ENCODE measurements around the gene VSIG10. TPM values are rescaled to one million over a fixed set of nuclear protein-coding genes. Genes with fewer than 3 reads are reported as not detected.
A peak's percentile ranks its signal among the peaks of the same experiment; 100 is the strongest.

The VSIG10 gene
- total RNA-seq, 1 donor from 2014 or later = 12.0 TPM

DNA sequence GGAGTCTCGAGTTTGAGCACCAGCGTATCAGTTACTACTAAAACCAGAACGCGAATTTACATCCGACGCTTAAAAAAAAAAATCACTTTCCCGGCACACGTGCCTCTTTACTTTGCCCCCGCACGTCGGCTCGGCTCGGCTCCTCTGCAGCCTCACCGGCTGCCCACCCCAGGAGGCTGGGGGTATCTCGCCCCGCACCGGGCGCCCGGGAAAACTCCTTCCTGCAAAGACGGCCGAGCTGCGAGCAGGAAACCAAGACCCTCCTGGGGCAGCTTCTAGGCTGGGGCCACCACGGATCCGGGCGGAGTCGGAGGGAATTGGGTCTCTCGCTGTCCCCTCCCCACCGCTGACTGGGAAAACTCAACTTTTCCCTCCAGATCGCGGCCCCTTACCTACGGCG is 610 bp downstream of the VSIG10 start:
- no peak for FAIRE-seq
- H3K4me3 ChIP-seq (ENCODE audit: insufficient read depth, low read depth, low read length) = peak overlapping the region; percentile 79
- Mint-ChIP-seq H3K27me3 (ENCODE audit: low read depth, unreplicated experiment) (no peaks in the 10 kb centered on the region), H3K4me3 (ENCODE audit: unreplicated experiment) (peak overlapping the region; percentile 92), H3K27ac (ENCODE audit: unreplicated experiment) (no peak overlapping the region), H3K9me3 (ENCODE audit: unreplicated experiment) (no peaks in the 10 kb centered on the region), H3K36me3 (ENCODE audit: low read depth, unreplicated experiment) (no peaks in the 10 kb centered on the region), H3K4me1 (ENCODE audit: low read depth, unreplicated experiment) (peaks cover 6% of the 10 kb centered on the region)
- H3K9ac ChIP-seq (ENCODE audit: low read length) = peak overlapping the region; percentile 82
- H3K4me2 ChIP-seq (ENCODE audit: low read length) = peak overlapping the region; percentile 99
- peak; percentile 17 for DNase-seq (ENCODE audit: low read depth)
- H3K36me3 ChIP-seq (ENCODE audit: insufficient read depth, low read length) = no peaks in the 10 kb centered on the region
- peak overlapping the region; percentile 96 for H2AFZ ChIP-seq (ENCODE audit: low read depth, low read length)
- no peaks in the 10 kb centered on the region for H3K79me2 ChIP-seq (ENCODE audit: insufficient read depth, low read length)
- no peaks in the 10 kb centered on the region for H3K9me3 ChIP-seq (ENCODE audit: insufficient read depth, low read depth, low read length)
- peaks cover 3% of the 10 kb centered on the region for H3K4me1 ChIP-seq (ENCODE audit: insufficient read depth, low read length)
- TF ChIP-seq, protein P1, sequence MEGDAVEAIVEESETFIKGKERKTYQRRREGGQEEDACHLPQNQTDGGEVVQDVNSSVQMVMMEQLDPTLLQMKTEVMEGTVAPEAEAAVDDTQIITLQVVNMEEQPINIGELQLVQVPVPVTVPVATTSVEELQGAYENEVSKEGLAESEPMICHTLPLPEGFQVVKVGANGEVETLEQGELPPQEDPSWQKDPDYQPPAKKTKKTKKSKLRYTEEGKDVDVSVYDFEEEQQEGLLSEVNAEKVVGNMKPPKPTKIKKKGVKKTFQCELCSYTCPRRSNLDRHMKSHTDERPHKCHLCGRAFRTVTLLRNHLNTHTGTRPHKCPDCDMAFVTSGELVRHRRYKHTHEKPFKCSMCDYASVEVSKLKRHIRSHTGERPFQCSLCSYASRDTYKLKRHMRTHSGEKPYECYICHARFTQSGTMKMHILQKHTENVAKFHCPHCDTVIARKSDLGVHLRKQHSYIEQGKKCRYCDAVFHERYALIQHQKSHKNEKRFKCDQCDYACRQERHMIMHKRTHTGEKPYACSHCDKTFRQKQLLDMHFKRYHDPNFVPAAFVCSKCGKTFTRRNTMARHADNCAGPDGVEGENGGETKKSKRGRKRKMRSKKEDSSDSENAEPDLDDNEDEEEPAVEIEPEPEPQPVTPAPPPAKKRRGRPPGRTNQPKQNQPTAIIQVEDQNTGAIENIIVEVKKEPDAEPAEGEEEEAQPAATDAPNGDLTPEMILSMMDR (IDR thresholded peaks at IDR 0.05; ENCODE audit: insufficient read depth, low read depth, low read length) = no peak
- no peak for TF ChIP-seq EZH2 (IDR thresholded peaks at IDR 0.05; ENCODE audit: insufficient read depth, low read length)
- no peaks in the 10 kb centered on the region for H3K27me3 ChIP-seq (ENCODE audit: insufficient read depth, low read length)
- peak overlapping the region; percentile 53 for H3K27ac ChIP-seq (ENCODE audit: low read depth, low read length)
- H4K20me1 ChIP-seq (ENCODE audit: insufficient read depth, low read length) = no peaks in the 10 kb centered on the region

DNA sequence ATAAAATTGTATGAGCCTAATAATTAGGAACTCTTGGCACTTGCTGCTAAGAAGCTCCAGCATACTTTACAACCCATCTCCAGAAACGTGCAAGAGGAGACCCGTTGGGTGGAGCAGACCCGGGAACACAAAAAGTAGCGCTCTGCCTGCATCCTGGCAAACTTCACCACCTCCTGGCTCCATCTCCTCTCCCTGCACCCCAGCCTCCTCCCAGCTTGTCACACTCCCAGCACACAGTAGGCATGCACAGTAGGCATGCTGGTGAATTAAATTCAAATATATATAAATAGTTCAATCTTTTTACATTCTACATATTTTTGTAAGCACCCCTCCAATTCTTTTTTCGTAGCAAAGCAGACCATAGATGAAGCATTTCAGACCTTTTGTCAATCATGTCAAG is 1.2 kb downstream of the VSIG10 start:
- Histone ChIP-seq H3K27me3 (ENCODE audit: insufficient read depth, low read length) (no peaks in the 10 kb centered on the region), H3K4me1 (ENCODE audit: insufficient read depth, low read length) (peaks cover 3% of the 10 kb centered on the region), H2AFZ (ENCODE audit: low read depth, low read length) (no peak overlapping the region), H4K20me1 (ENCODE audit: insufficient read depth, low read length) (no peaks in the 10 kb centered on the region), H3K4me2 (ENCODE audit: low read length) (peak overlapping the region; percentile 99), H3K36me3 (ENCODE audit: insufficient read depth, low read length) (no peaks in the 10 kb centered on the region), H3K4me3 (ENCODE audit: insufficient read depth, low read depth, low read length) (no peak overlapping the region), H3K9me3 (ENCODE audit: insufficient read depth, low read depth, low read length) (no peaks in the 10 kb centered on the region), H3K9ac (ENCODE audit: low read length) (peak overlapping the region; percentile 82), H3K27ac (ENCODE audit: low read depth, low read length) (no peak overlapping the region), H3K79me2 (ENCODE audit: insufficient read depth, low read length) (no peaks in the 10 kb centered on the region)
- no peak for TF ChIP-seq EZH2 (IDR thresholded peaks at IDR 0.05; ENCODE audit: insufficient read depth, low read length)
- TF ChIP-seq, protein P1 (IDR thresholded peaks at IDR 0.05; ENCODE audit: insufficient read depth, low read depth, low read length) = no peak
- Mint-ChIP-seq H3K27me3 (ENCODE audit: low read depth, unreplicated experiment) (no peaks in the 10 kb centered on the region), H3K27ac (ENCODE audit: unreplicated experiment) (peak overlapping the region; percentile 80), H3K9me3 (ENCODE audit: unreplicated experiment) (no peaks in the 10 kb centered on the region), H3K4me1 (ENCODE audit: low read depth, unreplicated experiment) (peaks cover 6% of the 10 kb centered on the region), H3K36me3 (ENCODE audit: low read depth, unreplicated experiment) (no peaks in the 10 kb centered on the region), H3K4me3 (ENCODE audit: unreplicated experiment) (peak overlapping the region; percentile 92)
- FAIRE-seq (no peak), DNase-seq (ENCODE audit: low read depth) (no peak)

DNA sequence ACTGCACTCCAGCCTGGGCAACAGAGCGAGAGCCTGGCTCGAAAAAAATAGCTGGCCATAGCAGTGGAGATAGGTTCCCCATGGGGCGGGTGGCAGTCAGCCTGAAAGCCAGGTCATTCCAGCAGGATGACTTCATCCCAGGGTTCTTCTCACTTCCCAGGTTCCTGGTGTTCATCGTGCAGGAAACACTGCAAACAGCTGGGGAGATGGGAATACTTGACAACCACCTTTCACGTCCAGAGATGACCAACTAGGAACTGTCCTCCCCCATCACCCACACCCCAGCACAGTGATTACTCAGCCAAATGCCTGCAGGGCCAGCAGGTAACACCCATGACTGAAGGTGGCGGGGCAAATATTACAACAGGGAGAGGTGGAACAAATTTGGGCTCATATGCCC is 1.7 kb downstream of the VSIG10 start:
- H3K36me3 ChIP-seq (ENCODE audit: insufficient read depth, low read length) = no peaks in the 10 kb centered on the region
- no peaks in the 10 kb centered on the region for H3K79me2 ChIP-seq (ENCODE audit: insufficient read depth, low read length)
- Mint-ChIP-seq H3K27me3 (ENCODE audit: low read depth, unreplicated experiment) (no peaks in the 10 kb centered on the region), H3K36me3 (ENCODE audit: low read depth, unreplicated experiment) (no peaks in the 10 kb centered on the region), H3K4me1 (ENCODE audit: low read depth, unreplicated experiment) (peaks cover 6% of the 10 kb centered on the region), H3K4me3 (ENCODE audit: unreplicated experiment) (peak overlapping the region; percentile 14), H3K9me3 (ENCODE audit: unreplicated experiment) (no peaks in the 10 kb centered on the region), H3K27ac (ENCODE audit: unreplicated experiment) (no peak overlapping the region)
- no peaks in the 10 kb centered on the region for H4K20me1 ChIP-seq (ENCODE audit: insufficient read depth, low read length)
- no peak for TF ChIP-seq EZH2 (IDR thresholded peaks at IDR 0.05; ENCODE audit: insufficient read depth, low read length)
- TF ChIP-seq, protein P1 (IDR thresholded peaks at IDR 0.05; ENCODE audit: insufficient read depth, low read depth, low read length) = no peak
- DNase-seq (ENCODE audit: low read depth) (no peak), FAIRE-seq (no peak)
- H3K27ac ChIP-seq (ENCODE audit: low read depth, low read length) = no peak overlapping the region
- no peaks in the 10 kb centered on the region for H3K27me3 ChIP-seq (ENCODE audit: insufficient read depth, low read length)
- no peak overlapping the region for H2AFZ ChIP-seq (ENCODE audit: low read depth, low read length)
- no peak overlapping the region for H3K4me3 ChIP-seq (ENCODE audit: insufficient read depth, low read depth, low read length)
- H3K4me2 ChIP-seq (ENCODE audit: low read length) = peak overlapping the region; percentile 99
- H3K9me3 ChIP-seq (ENCODE audit: insufficient read depth, low read depth, low read length) = no peaks in the 10 kb centered on the region
- peaks cover 3% of the 10 kb centered on the region for H3K4me1 ChIP-seq (ENCODE audit: insufficient read depth, low read length)
- H3K9ac ChIP-seq (ENCODE audit: low read length) = no peak overlapping the region
